PC-3 (cell line): ENCODE results near the gene TCF12.

Experiments used
- EZH2 ChIP-seq: fragments of 300-600 bp; sonication (generic); IDR thresholded peaks from one replicate; pipeline ENCODE4 v1.6.1; 2017; ENCODE audit warnings: antibody characterized with exemption, mild to moderate bottlenecking, low read length; ENCODE audit not compliant: unreplicated experiment
- EZH2phosphoT487 ChIP-seq: fragments of 300-600 bp; sonication (generic); IDR thresholded peaks from 2 replicates; pipeline ENCODE4 v1.6.1; 2018; ENCODE audit warnings: mild to moderate bottlenecking, antibody characterized with exemption, low read length, borderline replicate concordance
- TF ChIP-seq, protein P1 (sequence below): fragments of 300-600 bp; sonication (generic); conservative IDR thresholded peaks from 2 replicates; pipeline ENCODE4 v1.5.1; 2017; ENCODE audit warnings: antibody characterized with exemption, low read depth, mild to moderate bottlenecking, low read length

DNA sequence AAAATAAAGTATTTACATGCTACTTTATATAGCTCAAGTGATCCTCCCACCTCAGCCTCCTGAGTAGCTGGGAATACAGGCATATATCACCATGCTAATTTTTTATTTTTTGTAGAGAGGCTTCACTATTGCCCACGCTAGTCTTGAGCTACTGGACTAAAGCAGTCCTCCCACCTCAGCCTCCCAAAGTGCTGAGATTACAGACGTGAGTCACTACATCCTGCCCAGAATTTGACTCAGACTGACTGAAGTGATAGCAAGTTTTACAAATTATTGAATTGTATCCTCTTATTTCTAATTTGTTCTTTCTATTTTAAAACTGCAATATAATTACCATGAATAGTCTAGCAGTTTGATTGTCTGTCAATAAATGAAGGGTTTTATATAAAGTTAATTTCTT lies 247.5 kb downstream of the TCF12 start:
- TF ChIP-seq, protein P1, sequence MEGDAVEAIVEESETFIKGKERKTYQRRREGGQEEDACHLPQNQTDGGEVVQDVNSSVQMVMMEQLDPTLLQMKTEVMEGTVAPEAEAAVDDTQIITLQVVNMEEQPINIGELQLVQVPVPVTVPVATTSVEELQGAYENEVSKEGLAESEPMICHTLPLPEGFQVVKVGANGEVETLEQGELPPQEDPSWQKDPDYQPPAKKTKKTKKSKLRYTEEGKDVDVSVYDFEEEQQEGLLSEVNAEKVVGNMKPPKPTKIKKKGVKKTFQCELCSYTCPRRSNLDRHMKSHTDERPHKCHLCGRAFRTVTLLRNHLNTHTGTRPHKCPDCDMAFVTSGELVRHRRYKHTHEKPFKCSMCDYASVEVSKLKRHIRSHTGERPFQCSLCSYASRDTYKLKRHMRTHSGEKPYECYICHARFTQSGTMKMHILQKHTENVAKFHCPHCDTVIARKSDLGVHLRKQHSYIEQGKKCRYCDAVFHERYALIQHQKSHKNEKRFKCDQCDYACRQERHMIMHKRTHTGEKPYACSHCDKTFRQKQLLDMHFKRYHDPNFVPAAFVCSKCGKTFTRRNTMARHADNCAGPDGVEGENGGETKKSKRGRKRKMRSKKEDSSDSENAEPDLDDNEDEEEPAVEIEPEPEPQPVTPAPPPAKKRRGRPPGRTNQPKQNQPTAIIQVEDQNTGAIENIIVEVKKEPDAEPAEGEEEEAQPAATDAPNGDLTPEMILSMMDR, result no peak
- no peak for TF ChIP-seq EZH2
- TF ChIP-seq EZH2phosphoT487, result no peak
